ENCODE measurements around the gene SIM1. TPM values are rescaled to one million over a fixed set of nuclear protein-coding genes. Genes with fewer than 3 reads are reported as not detected.

The SIM1 gene
- polyA plus RNA-seq, 4 donors = 0.38 TPM; not detected in 3

DNA sequence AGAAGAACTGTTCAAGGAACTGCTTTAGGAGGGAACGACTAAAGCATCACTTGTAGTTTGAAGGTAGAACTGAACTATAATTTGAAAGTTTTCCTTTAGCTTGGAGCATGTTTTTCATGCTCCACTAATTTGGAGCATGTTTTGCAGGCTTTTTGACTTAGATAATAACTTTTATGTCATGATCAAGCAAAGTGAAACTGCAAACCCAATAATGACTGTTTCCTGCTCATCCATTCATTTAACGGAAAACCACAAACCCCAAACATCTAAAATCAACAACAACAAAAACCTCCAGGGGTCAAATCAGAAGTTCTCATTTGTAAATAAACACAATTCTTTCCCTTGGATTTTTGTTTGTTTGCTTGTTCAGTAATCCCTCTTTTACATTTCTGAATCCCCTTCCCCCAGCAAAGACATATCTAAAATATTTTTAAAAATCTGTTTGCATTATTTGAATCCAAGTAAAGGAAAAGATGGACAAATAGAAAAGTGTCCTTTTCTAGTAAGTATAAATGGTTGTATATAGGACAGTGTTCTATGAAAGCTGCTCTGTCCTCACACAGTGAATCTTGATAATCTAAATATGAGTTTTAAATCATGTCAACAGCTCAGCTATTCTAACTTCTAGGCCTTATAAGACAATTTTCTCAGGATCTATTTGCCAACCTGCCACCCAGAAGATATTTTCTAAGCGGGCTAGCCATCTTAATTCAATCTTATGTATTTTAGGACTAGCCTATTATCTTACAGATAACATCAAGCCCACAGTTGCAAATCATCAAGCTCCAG is 2.6 kb downstream of the SIM1 start:
- Histone ChIP-seq H3K27me3 (ENCODE audit: control insufficient read depth in 3 of 3, insufficient read depth in 3 of 3, low read length in 3 of 3) (peaks cover 5 to 93% (median 62%) of the 10 kb centered on the region in 3 donors), H3K9me3 (ENCODE audit: control insufficient read depth in 2 of 2, insufficient read depth in 1 of 2, low read depth in 1 of 2, low read length in 1 of 2) (peaks cover 0 to 8% of the 10 kb centered on the region in 2 donors), H3K4me1 (ENCODE audit: control insufficient read depth in 3 of 3, insufficient read depth in 2 of 3, low read depth in 1 of 3, low read length in 2 of 3) (peaks cover 0 to 10% (median 4%) of the 10 kb centered on the region in 3 donors), H3K36me3 (ENCODE audit: control insufficient read depth in 3 of 3, insufficient read depth in 2 of 3, low read depth in 1 of 3, low read length in 3 of 3) (no peaks in the 10 kb centered on the region), H3K27ac (ENCODE audit: low read depth in 1 of 3, low read length in 2 of 3) (no peak overlapping the region), H3K4me3 (ENCODE audit: low read depth in 1 of 3, low read length in 3 of 3) (no peak overlapping the region)
- DNase-seq = peak in 1 of 2 donors; percentile 24
- FAIRE-seq = no peak
- WGBS, 3 donors = 8 to 16% (median 9%) methylated on average over 3 of the region's 3 CpGs

DNA sequence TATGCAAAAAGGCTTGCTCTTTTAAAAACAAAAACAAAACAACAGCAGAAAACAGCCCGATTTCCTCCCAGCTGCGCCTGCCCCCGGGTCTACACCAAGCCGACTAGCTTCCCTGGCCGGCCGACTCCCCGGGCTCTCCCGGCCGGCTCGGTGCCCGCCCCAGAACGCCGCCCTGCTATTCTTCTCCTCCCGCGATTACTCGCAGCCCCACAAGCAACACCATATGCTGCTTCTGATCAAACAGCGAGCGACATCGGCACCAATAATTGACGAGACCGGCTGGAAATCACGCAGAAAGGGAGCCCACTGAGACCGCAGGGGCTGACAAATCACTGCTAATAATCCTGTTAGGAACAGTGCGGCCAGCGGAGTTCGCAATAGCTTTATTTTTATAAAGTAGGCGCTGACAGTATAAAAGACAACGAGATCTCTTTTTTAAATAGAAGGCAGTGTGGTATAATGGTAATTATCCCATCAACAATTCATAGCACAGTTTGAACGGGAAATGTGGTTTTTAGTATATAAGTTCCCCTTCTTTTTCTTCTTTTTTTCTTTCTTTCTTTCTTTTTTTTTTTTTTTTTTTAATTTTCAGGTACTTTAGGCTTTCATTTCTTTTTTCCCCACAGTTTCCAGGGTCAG is 3.3 kb downstream of the SIM1 start:
- H3K4me1 ChIP-seq (ENCODE audit: control insufficient read depth in 3 of 3, insufficient read depth in 2 of 3, low read depth in 1 of 3, low read length in 2 of 3) = peaks cover 0 to 10% (median 4%) of the 10 kb centered on the region in 3 donors
- peaks cover 0 to 7% of the 10 kb centered on the region in 2 donors for H3K9me3 ChIP-seq (ENCODE audit: control insufficient read depth in 2 of 2, insufficient read depth in 1 of 2, low read depth in 1 of 2, low read length in 1 of 2)
- WGBS, 3 donors = 4 to 8% (median 7%) methylated on average over 29 of the region's 29 CpGs
- no peak overlapping the region for H3K27ac ChIP-seq (ENCODE audit: low read depth in 1 of 3, low read length in 2 of 3)
- no peaks in the 10 kb centered on the region for H3K36me3 ChIP-seq (ENCODE audit: control insufficient read depth in 3 of 3, insufficient read depth in 2 of 3, low read depth in 1 of 3, low read length in 3 of 3)
- peaks cover 5 to 93% (median 60%) of the 10 kb centered on the region in 3 donors for H3K27me3 ChIP-seq (ENCODE audit: control insufficient read depth in 3 of 3, insufficient read depth in 3 of 3, low read length in 3 of 3)
- peak in 1 of 2 donors; percentile 47 for DNase-seq
- H3K4me3 ChIP-seq (ENCODE audit: low read depth in 1 of 3, low read length in 3 of 3) = no peak overlapping the region
- no peak for FAIRE-seq

DNA sequence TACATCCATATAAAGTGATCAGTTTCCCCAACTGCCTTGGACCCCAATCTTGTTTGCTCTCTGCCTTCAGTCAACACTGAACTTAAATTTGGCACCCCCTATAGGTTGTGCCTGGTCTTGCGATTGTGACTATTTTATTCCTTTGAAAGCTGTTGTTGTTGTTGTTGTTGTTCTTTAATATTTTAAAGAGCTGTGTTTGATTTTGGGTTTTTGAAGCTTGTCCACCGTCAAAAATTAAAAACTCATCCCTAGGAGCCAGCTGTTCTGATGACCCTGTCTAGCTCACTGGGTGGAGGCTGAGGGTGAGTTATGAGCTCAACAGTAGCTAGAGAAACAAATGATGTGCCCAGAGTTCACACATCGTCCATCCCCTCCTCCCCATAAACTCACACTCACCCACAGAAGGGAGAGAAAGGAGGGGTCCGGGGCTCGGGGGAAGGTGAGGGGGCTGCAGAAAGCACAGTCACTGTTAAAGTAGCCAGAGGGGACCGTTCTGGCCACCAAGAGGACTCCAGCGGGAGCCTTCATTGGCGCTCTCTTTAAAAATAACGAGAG is 4.0 kb downstream of the SIM1 start:
- no peak for FAIRE-seq
- WGBS, 3 donors = 3 to 13% (median 4%) methylated on average over 9 of the region's 9 CpGs
- H3K27ac ChIP-seq (ENCODE audit: low read depth in 1 of 3, low read length in 2 of 3) = no peak overlapping the region

DNA sequence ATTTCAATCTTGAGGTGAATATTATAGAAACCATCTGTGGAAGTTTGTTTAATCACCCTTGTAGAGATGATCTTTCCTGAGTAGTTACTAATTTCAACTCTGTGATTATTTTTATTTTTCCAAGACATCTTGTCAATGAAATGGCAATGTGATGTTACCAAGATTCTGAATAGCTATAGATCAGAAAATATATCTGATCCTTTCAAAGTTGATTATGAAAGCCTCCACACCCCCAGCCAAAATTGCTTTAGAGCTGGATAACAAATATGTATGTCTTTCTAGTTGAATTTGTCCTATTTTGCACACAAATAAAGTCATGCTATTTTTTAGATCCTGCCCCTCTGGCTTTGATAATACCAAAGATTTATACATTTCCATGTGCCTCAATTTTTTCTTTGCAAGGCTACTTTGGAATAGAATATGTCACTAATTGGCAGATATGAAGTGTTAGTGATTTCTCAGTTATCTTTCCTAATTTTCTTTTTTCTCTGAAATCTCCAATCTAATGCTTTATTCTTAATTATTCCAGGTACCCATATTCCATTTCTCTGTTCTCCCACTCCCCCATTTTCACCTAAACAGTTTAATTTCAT is 5.0 kb downstream of the SIM1 start:
- FAIRE-seq = no peak
- H3K4me3 ChIP-seq (ENCODE audit: low read depth in 1 of 3, low read length in 3 of 3) = no peak overlapping the region
- no peak overlapping the region for H3K27ac ChIP-seq (ENCODE audit: low read depth in 1 of 3, low read length in 2 of 3)
- H3K27me3 ChIP-seq (ENCODE audit: control insufficient read depth in 3 of 3, insufficient read depth in 3 of 3, low read length in 3 of 3) = peaks cover 8 to 93% (median 58%) of the 10 kb centered on the region in 3 donors
- no peak for DNase-seq
- peaks cover 0 to 12% of the 10 kb centered on the region in 2 donors for H3K9me3 ChIP-seq (ENCODE audit: control insufficient read depth in 2 of 2, insufficient read depth in 1 of 2, low read depth in 1 of 2, low read length in 1 of 2)
- peaks cover 0 to 11% (median 2%) of the 10 kb centered on the region in 3 donors for H3K4me1 ChIP-seq (ENCODE audit: control insufficient read depth in 3 of 3, insufficient read depth in 2 of 3, low read depth in 1 of 3, low read length in 2 of 3)
- no peaks in the 10 kb centered on the region for H3K36me3 ChIP-seq (ENCODE audit: control insufficient read depth in 3 of 3, insufficient read depth in 2 of 3, low read depth in 1 of 3, low read length in 3 of 3)

More for the DNA sequence above, 4.0 kb downstream of the SIM1 start:
- DNase-seq = no peak
- Histone ChIP-seq H3K27me3 (ENCODE audit: control insufficient read depth in 3 of 3, insufficient read depth in 3 of 3, low read length in 3 of 3) (peaks cover 6 to 93% (median 60%) of the 10 kb centered on the region in 3 donors), H3K36me3 (ENCODE audit: control insufficient read depth in 3 of 3, insufficient read depth in 2 of 3, low read depth in 1 of 3, low read length in 3 of 3) (no peaks in the 10 kb centered on the region), H3K9me3 (ENCODE audit: control insufficient read depth in 2 of 2, insufficient read depth in 1 of 2, low read depth in 1 of 2, low read length in 1 of 2) (peaks cover 0 to 7% of the 10 kb centered on the region in 2 donors), H3K4me3 (ENCODE audit: low read depth in 1 of 3, low read length in 3 of 3) (no peak overlapping the region), H3K4me1 (ENCODE audit: control insufficient read depth in 3 of 3, insufficient read depth in 2 of 3, low read depth in 1 of 3, low read length in 2 of 3) (peaks cover 0 to 10% (median 4%) of the 10 kb centered on the region in 3 donors)

DNA sequence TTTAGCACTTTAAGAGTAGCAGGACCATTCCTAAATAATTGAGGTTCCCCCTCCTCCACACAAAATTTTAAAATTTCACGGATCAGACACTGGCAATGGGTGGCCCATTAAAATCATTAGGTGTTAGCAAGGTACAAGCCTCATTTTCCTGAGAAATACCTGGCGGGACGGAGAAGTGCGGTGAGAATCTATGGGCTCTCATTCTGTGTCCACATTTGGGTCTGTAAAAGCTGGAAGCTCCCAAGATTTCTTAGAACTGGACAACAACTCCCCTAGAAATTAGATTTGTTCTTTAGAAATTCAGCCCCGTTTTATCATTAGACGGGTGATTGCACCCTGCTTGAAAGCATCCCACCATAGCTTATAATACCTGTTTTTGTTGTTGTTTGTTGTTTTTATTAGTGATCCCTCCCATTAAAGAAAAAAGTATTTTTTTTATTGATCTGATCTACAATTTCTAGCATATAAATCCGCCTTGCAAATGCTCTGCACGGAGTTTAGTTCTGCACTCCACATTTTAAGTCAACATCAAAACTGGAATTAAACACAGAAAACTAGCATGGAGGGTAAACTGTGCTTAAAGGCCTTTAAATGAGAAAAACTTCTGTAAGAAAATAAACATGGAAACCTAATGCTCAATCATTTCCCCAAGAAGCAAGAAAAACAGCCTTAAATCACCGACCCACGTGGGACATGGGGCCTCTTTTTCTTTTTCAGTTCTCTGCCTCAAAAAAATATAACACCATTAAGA is 5.7 kb downstream of the SIM1 start:
- peaks cover 6 to 93% (median 56%) of the 10 kb centered on the region in 3 donors for H3K27me3 ChIP-seq (ENCODE audit: control insufficient read depth in 3 of 3, insufficient read depth in 3 of 3, low read length in 3 of 3)
- no peak overlapping the region for H3K27ac ChIP-seq (ENCODE audit: low read depth in 1 of 3, low read length in 2 of 3)
- no peaks in the 10 kb centered on the region for H3K36me3 ChIP-seq (ENCODE audit: control insufficient read depth in 3 of 3, insufficient read depth in 2 of 3, low read depth in 1 of 3, low read length in 3 of 3)
- DNase-seq = no peak
- no peak overlapping the region for H3K4me3 ChIP-seq (ENCODE audit: low read depth in 1 of 3, low read length in 3 of 3)
- FAIRE-seq = no peak
- H3K4me1 ChIP-seq (ENCODE audit: control insufficient read depth in 3 of 3, insufficient read depth in 2 of 3, low read depth in 1 of 3, low read length in 2 of 3) = peaks cover 0 to 8% (median 0%) of the 10 kb centered on the region in 3 donors
- peaks cover 0 to 12% of the 10 kb centered on the region in 2 donors for H3K9me3 ChIP-seq (ENCODE audit: control insufficient read depth in 2 of 2, insufficient read depth in 1 of 2, low read depth in 1 of 2, low read length in 1 of 2)
- WGBS, 3 donors = 22 to 31% (median 24%) methylated on average over 10 of the region's 10 CpGs

DNA sequence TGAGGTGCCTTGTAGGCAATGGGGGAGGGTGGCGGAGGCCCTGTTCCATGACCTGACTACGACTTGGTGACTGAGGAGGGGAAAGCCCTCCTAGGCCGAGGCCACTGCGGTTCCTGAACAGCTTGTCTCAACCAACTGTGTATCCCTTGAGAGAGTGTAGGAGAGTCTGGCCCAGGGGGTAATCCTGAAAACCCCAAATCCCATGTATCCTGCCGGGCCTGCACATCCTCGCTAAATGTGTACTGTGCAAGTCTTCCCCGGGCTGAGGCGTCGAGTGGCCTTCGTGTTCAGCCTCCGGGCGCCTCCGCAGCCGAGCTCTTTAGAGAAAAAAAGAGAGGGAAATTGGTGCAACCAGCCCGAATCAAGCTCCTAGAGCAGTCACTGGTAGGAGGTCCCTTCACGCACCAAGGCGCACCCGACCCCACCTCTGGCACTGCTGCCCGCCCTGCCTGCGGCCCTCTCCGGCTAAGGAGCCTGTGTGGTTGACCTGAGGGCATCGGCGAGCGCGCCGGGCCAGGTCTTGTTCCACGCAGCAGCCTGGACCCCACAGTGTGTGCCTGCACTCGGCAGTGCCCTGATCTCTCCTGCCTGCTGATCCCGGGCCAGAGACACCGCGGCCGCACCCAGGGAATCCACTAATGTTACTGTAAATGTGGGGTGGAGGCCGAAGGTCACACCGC is 7.3 kb downstream of the SIM1 start:
- Histone ChIP-seq H3K4me3 (ENCODE audit: low read depth in 1 of 3, low read length in 3 of 3) (no peak overlapping the region), H3K27ac (ENCODE audit: low read depth in 1 of 3, low read length in 2 of 3) (no peak overlapping the region), H3K4me1 (ENCODE audit: control insufficient read depth in 3 of 3, insufficient read depth in 2 of 3, low read depth in 1 of 3, low read length in 2 of 3) (peaks cover 0 to 8% (median 0%) of the 10 kb centered on the region in 3 donors), H3K9me3 (ENCODE audit: control insufficient read depth in 2 of 2, insufficient read depth in 1 of 2, low read depth in 1 of 2, low read length in 1 of 2) (peaks cover 0 to 12% of the 10 kb centered on the region in 2 donors), H3K27me3 (ENCODE audit: control insufficient read depth in 3 of 3, insufficient read depth in 3 of 3, low read length in 3 of 3) (peaks cover 6 to 93% (median 55%) of the 10 kb centered on the region in 3 donors), H3K36me3 (ENCODE audit: control insufficient read depth in 3 of 3, insufficient read depth in 2 of 3, low read depth in 1 of 3, low read length in 3 of 3) (no peaks in the 10 kb centered on the region)
- FAIRE-seq = no peak
- WGBS, 3 donors = 15 to 34% (median 31%) methylated on average over 34 of the region's 34 CpGs
- peak in 1 of 2 donors; percentile 24 for DNase-seq

DNA sequence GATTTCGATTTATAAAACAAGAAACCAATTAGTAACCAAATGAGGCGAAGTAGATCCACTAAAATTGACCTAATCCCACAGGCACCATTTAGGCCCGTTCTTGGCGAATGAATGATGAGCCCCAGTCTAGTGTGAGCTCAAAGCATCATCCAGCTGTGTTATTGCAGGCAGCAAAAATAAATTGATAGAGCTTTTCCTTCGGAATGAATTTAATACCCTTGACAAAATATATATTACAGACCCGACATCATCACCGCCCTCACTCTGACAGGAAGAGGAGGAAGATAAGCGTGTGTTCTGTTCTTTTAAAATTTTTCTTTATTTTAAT is 7.8 kb downstream of the SIM1 start:
- Histone ChIP-seq H3K4me3 (ENCODE audit: low read depth in 1 of 3, low read length in 3 of 3) (no peak overlapping the region), H3K27ac (ENCODE audit: low read depth in 1 of 3, low read length in 2 of 3) (no peak overlapping the region), H3K36me3 (ENCODE audit: control insufficient read depth in 3 of 3, insufficient read depth in 2 of 3, low read depth in 1 of 3, low read length in 3 of 3) (no peaks in the 10 kb centered on the region), H3K4me1 (ENCODE audit: control insufficient read depth in 3 of 3, insufficient read depth in 2 of 3, low read depth in 1 of 3, low read length in 2 of 3) (peaks cover 0 to 8% (median 0%) of the 10 kb centered on the region in 3 donors), H3K27me3 (ENCODE audit: control insufficient read depth in 3 of 3, insufficient read depth in 3 of 3, low read length in 3 of 3) (peaks cover 6 to 93% (median 60%) of the 10 kb centered on the region in 3 donors), H3K9me3 (ENCODE audit: control insufficient read depth in 2 of 2, insufficient read depth in 1 of 2, low read depth in 1 of 2, low read length in 1 of 2) (peaks cover 0 to 12% of the 10 kb centered on the region in 2 donors)
- no peak for FAIRE-seq
- DNase-seq = no peak
- 20 to 44% (median 43%) methylated on average over 8 of the region's 8 CpGs for WGBS, 3 donors
